Caco-2 (cell line): ENCODE measurements around the gene RNF217. TPM values are rescaled to one million over a fixed set of nuclear protein-coding genes. Genes with fewer than 3 reads are reported as not detected.

Experiments
- BruUV-seq: library from RNA; stranded (reverse); fragments of 400-500 nt; replicated peaks from 2 replicates; lab custom pipeline; 2021; lab: Mats Ljungman, UMichigan
- CTCF ChIA-PET: fragments of 300-600 bp; sonication (Branson Sonifier 250); formaldehyde crosslinking; loops from one replicate; lab custom pipeline; 2022; ENCODE audit warnings: antibody characterized with exemption; lab: Charles Lee
- POLR2A ChIA-PET: fragments of 300-600 bp; sonication (Branson Sonifier 250); formaldehyde crosslinking; loops from one replicate; lab custom pipeline; 2022; ENCODE audit warnings: antibody characterized with exemption; lab: Charles Lee
- DNase-seq, 2 experiments: peaks; one replicate each; pipeline versions ENCODE4 v3.0.0 to v3.0.0-alpha.2; 2020 to 2022
- H3K27me3 ChIP-seq: replicated peaks from 2 replicates; pipeline ENCODE4 v1.6.0; 2011; ENCODE audit warnings: low read length; ENCODE audit not compliant: control insufficient read depth, insufficient read depth
- H3K36me3 ChIP-seq: 2 replicates; pipeline ENCODE4 v1.5.1; 2011; ENCODE audit warnings: low read length; ENCODE audit not compliant: control insufficient read depth, insufficient read depth
- H3K4me1 ChIP-seq: fragments of 250-450 bp; sonication (Bioruptor Pico); 2 replicates; pipeline ENCODE4 v1.5.1; 2020; ENCODE audit warnings: mild to moderate bottlenecking
- H3K4me3 ChIP-seq: 2 replicates; pipeline ENCODE4 v1.5.1; 2011; ENCODE audit warnings: low read depth, mild to moderate bottlenecking, control low read depth, low read length
- H3K9me3 ChIP-seq: fragments of 250-450 bp; sonication (Bioruptor Pico); 2 replicates; pipeline ENCODE4 v1.5.1; 2020; ENCODE audit warnings: mild to moderate bottlenecking, moderate library complexity
- H3K27ac Mint-ChIP-seq: one replicate; pipeline ENCODE4 v1.8.0; 2022; ENCODE audit warnings: mixed read lengths; ENCODE audit not compliant: unreplicated experiment
- H3K27me3 Mint-ChIP-seq: one replicate; pipeline ENCODE4 v1.8.0; 2022; ENCODE audit warnings: mixed read lengths; ENCODE audit not compliant: insufficient read depth, unreplicated experiment
- H3K36me3 Mint-ChIP-seq: one replicate; pipeline ENCODE4 v1.8.0; 2022; ENCODE audit warnings: mild to moderate bottlenecking, mixed read lengths; ENCODE audit not compliant: insufficient read depth, unreplicated experiment
- H3K4me1 Mint-ChIP-seq: one replicate; pipeline ENCODE4 v1.8.0; 2022; ENCODE audit warnings: low read depth, mixed read lengths; ENCODE audit not compliant: unreplicated experiment
- H3K4me3 Mint-ChIP-seq: one replicate; pipeline ENCODE4 v1.8.0; 2022; ENCODE audit warnings: mild to moderate bottlenecking, moderate library complexity, mixed read lengths; ENCODE audit not compliant: unreplicated experiment
- H3K9me3 Mint-ChIP-seq: one replicate; pipeline ENCODE4 v1.8.0; 2022; ENCODE audit warnings: mixed read lengths; ENCODE audit not compliant: unreplicated experiment
- intact Hi-C: fragments of 100-400 bp; cut with micrococcal nuclease; formaldehyde crosslinking; loops from one replicate; pipeline ENCODE4 v1.10.0; 2022; ENCODE audit not compliant: unreplicated experiment
- total RNA-seq: library from RNA; stranded (reverse); gene quantifications from 2 replicates; pipeline ENCODE4 v1.2.3, GENCODE V29; 2022
- TF ChIP-seq, protein P1 (sequence below), 2 experiments: fragments of 200-600 bp in 1 of 2; IDR thresholded peaks; 1 replicate in 1 of 2; 2 replicates in 1 of 2; pipeline versions ENCODE4 v1.5.1 to v1.8.0; 2011 to 2022; ENCODE audit warnings: antibody characterized with exemption in 1 of 2, control low read depth in 1 of 2, inconsistent platforms in 1 of 2, low read depth in 1 of 2, low read length in 1 of 2, mild to moderate bottlenecking in 1 of 2, moderate library complexity in 1 of 2; ENCODE audit not compliant: insufficient read depth in 1 of 2, severe bottlenecking in 1 of 2, unreplicated experiment in 1 of 2

Gene RNF217
- total RNA-seq, 1 experiment from 2014 or later, result 0.09 TPM

DNA sequence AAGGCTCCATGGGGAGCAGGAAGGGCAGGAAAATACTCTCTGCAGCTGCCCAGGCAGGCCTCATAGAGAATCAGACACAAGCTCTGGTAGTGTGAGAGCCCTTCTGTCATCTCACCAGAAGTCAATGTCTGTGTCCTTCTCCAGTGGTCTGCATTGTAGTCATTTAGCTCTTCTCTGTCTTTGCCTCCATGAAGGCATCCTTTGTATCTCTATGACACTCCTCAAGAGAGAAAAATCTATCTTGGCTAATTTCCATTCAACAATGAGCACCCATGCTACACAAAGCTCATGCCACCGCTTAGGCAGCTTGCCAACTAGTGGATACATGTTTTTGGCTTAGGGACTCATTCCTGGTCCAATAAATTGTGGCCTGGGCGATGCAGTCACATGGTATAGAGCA is 92.1 kb downstream of the RNF217 start:
- no peaks in the 10 kb centered on the region for H3K9me3 ChIP-seq
- no peak overlapping the region for H3K4me3 Mint-ChIP-seq

DNA sequence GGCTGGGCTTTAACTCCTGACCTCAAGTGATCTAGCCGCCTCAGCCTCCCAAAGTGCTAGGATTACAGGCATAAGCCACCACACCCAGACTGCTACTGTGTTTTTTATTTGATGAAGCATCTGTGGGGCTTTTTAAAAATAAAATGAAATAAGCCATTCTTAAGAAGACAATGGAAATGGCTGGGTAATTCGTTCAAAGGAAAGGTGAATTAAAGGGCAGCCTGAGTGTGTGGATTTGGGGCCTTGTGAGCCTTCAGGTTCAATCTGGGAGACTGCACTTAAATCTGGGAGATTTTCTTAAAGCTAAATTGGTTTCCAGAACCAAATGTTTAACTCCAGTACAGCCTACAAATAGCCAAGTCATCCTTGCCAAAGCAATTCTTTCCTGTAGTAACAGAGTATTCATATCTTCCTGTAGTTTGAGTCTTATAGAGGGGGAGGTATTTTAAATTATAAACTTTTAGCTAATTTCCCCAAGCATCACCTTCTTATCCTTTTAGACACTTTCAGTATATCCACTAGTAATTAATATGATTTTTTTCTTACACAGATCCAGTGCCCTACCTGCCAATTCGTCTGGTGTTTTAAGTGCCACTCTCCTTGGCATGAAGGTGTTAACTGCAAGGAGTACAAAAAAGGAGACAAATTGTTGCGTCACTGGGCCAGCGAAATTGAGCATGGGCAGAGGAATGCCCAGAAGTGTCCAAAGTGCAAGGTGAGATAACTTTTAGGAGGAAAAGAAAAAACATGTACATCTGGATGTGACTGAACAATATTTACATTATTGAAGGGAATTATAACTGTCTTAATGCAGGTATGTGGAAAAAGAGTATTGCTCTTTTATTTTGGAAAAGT is 95.4 kb downstream of the RNF217 start:
- TF ChIP-seq, protein P1, sequence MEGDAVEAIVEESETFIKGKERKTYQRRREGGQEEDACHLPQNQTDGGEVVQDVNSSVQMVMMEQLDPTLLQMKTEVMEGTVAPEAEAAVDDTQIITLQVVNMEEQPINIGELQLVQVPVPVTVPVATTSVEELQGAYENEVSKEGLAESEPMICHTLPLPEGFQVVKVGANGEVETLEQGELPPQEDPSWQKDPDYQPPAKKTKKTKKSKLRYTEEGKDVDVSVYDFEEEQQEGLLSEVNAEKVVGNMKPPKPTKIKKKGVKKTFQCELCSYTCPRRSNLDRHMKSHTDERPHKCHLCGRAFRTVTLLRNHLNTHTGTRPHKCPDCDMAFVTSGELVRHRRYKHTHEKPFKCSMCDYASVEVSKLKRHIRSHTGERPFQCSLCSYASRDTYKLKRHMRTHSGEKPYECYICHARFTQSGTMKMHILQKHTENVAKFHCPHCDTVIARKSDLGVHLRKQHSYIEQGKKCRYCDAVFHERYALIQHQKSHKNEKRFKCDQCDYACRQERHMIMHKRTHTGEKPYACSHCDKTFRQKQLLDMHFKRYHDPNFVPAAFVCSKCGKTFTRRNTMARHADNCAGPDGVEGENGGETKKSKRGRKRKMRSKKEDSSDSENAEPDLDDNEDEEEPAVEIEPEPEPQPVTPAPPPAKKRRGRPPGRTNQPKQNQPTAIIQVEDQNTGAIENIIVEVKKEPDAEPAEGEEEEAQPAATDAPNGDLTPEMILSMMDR (IDR thresholded peaks at IDR 0.05; ENCODE audit: insufficient read depth in 1 of 2, low read depth in 1 of 2, low read length in 1 of 2, severe bottlenecking in 1 of 2, unreplicated experiment in 1 of 2), result no peak
- H3K4me3 Mint-ChIP-seq, result no peak overlapping the region
- Histone ChIP-seq H3K27me3 (no peaks in the 10 kb centered on the region), H3K36me3 (no peaks in the 10 kb centered on the region), H3K4me1 (no peaks in the 10 kb centered on the region), H3K9me3 (no peaks in the 10 kb centered on the region), H3K4me3 (no peak overlapping the region)
- ChIA-PET POLR2A (no interaction called here), CTCF (no interaction called here)
- no TSS peak for BruUV-seq
- DNase-seq, result no peak
- H3K9me3 Mint-ChIP-seq, result no peaks in the 10 kb centered on the region
- no peak overlapping the region for H3K27ac Mint-ChIP-seq
- peaks cover 3% of the 10 kb centered on the region for H3K27me3 Mint-ChIP-seq
- no peaks in the 10 kb centered on the region for H3K36me3 Mint-ChIP-seq
- H3K4me1 Mint-ChIP-seq, result peaks cover 6% of the 10 kb centered on the region
- intact Hi-C loops, result no loop called here

More for the DNA sequence above, 92.1 kb downstream of the RNF217 start:
- Mint-ChIP-seq H3K4me1 (peaks cover 6% of the 10 kb centered on the region), H3K36me3 (no peaks in the 10 kb centered on the region), H3K9me3 (no peaks in the 10 kb centered on the region), H3K27ac (no peak overlapping the region), H3K27me3 (peaks cover 12% of the 10 kb centered on the region)
- TF ChIP-seq, protein P1 (IDR thresholded peaks at IDR 0.05; ENCODE audit: insufficient read depth in 1 of 2, low read depth in 1 of 2, low read length in 1 of 2, severe bottlenecking in 1 of 2, unreplicated experiment in 1 of 2), result no peak
- CTCF ChIA-PET, result no interaction called here
- H3K36me3 ChIP-seq, result no peaks in the 10 kb centered on the region
- no peak overlapping the region for H3K4me3 ChIP-seq
- intact Hi-C loops, result no loop called here
- DNase-seq, result no peak
- no peaks in the 10 kb centered on the region for H3K27me3 ChIP-seq
- BruUV-seq, result no TSS peak
- H3K4me1 ChIP-seq, result no peaks in the 10 kb centered on the region
- POLR2A ChIA-PET, result no interaction called here

DNA sequence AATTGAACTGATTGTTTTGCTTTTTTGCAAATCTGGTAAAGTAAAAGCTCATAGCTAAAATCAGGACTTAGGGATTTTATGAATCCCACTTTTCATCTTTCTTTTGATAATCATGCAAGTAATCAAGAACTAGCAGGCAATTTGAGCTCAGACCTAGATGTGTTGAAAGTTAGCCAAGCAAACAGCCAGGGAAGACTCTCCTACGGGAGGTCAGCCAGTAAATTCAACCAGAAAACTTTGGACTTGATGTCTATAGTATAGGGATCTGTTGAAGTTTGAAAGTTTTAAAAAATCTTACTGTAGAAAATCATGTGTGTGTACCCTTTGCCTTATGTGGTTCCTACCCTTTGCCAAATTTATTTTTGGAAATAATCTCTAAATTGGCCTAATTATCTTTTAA is 96.3 kb downstream of the RNF217 start:
- no peaks in the 10 kb centered on the region for H3K4me1 ChIP-seq
- intact Hi-C loops, result no loop called here
- no peaks in the 10 kb centered on the region for H3K36me3 ChIP-seq
- ChIA-PET POLR2A (no interaction called here), CTCF (no interaction called here)
- Mint-ChIP-seq H3K4me3 (no peak overlapping the region), H3K27me3 (peaks cover 3% of the 10 kb centered on the region), H3K27ac (no peak overlapping the region), H3K4me1 (peaks cover 6% of the 10 kb centered on the region), H3K36me3 (no peaks in the 10 kb centered on the region), H3K9me3 (no peaks in the 10 kb centered on the region)
- no peaks in the 10 kb centered on the region for H3K27me3 ChIP-seq
- H3K9me3 ChIP-seq, result no peaks in the 10 kb centered on the region
- BruUV-seq, result no TSS peak
- no peak for DNase-seq
- H3K4me3 ChIP-seq, result no peak overlapping the region
- TF ChIP-seq, protein P1 (IDR thresholded peaks at IDR 0.05; ENCODE audit: insufficient read depth in 1 of 2, low read depth in 1 of 2, low read length in 1 of 2, severe bottlenecking in 1 of 2, unreplicated experiment in 1 of 2), result no peak
